HepG2 (cell line): ENCODE measurements around the gene NEURL4. TPM values are rescaled to one million over a fixed set of nuclear protein-coding genes. Genes with fewer than 3 reads are reported as not detected.
A peak's percentile ranks its signal among the peaks of the same experiment; 100 is the strongest.

Experiments used
- AHR ChIP-seq: IDR thresholded peaks from 2 replicates; pipeline ENCODE4 v1.6.1; 2018; ENCODE audit warnings: missing genetic modification reagents, missing compliant biosample characterization
- CBX1 ChIP-seq: IDR thresholded peaks from one replicate; pipeline ENCODE4 v1.6.1; 2016; ENCODE audit warnings: antibody characterized with exemption, low read depth
- ELF1 ChIP-seq: sonication (generic); formaldehyde crosslinking; IDR thresholded peaks from 2 replicates; pipeline ENCODE4 v1.4.0; 2020; ENCODE audit warnings: missing genetic modification reagents
- FOXO1 ChIP-seq: sonication (generic); formaldehyde crosslinking; IDR thresholded peaks from 2 replicates; pipeline ENCODE4 v1.4.0; 2020; ENCODE audit warnings: missing genetic modification reagents
- HIVEP1 ChIP-seq: sonication (generic); formaldehyde crosslinking; IDR thresholded peaks from 2 replicates; pipeline ENCODE4 v1.4.0; 2020; ENCODE audit warnings: mild to moderate bottlenecking, missing genetic modification reagents
- HMG20B ChIP-seq: conservative IDR thresholded peaks from 2 replicates; pipeline ENCODE4 v1.6.1; 2016; ENCODE audit warnings: missing genetic modification reagents, missing compliant biosample characterization
- HOXA3 ChIP-seq: sonication (generic); formaldehyde crosslinking; IDR thresholded peaks from 2 replicates; pipeline ENCODE4 v1.5.0; 2020; ENCODE audit warnings: missing genetic modification reagents
- PAF1 ChIP-seq: IDR thresholded peaks from 2 replicates; pipeline ENCODE4 v1.6.1; 2016; ENCODE audit warnings: missing genetic modification reagents, missing compliant biosample characterization
- PRPF4 ChIP-seq: fragments of 200-400 bp; formaldehyde crosslinking; IDR thresholded peaks from 2 replicates; pipeline ENCODE4 v1.6.1; 2016; ENCODE audit warnings: low read length, low read depth; ENCODE audit not compliant: poor library complexity, severe bottlenecking
- SALL1 ChIP-seq: sonication (generic); formaldehyde crosslinking; IDR thresholded peaks from 2 replicates; pipeline ENCODE4 v1.8.0; 2022; ENCODE audit warnings: mild to moderate bottlenecking, missing genetic modification reagents
- ZNF264 ChIP-seq: sonication (generic); formaldehyde crosslinking; IDR thresholded peaks from 2 replicates; pipeline ENCODE4 v1.4.0; 2020; ENCODE audit warnings: missing genetic modification reagents
- ZNF317 ChIP-seq: sonication (generic); formaldehyde crosslinking; IDR thresholded peaks from 2 replicates; pipeline ENCODE4 v1.5.0; 2020; ENCODE audit warnings: mild to moderate bottlenecking, missing genetic modification reagents
- ZNF589 ChIP-seq: sonication (generic); formaldehyde crosslinking; conservative IDR thresholded peaks from 2 replicates; pipeline ENCODE4 v1.8.0; 2022; ENCODE audit warnings: mild to moderate bottlenecking, moderate library complexity, missing genetic modification reagents
- polyA plus RNA-seq, 8 experiments: library from polyadenylated mRNA; depleted of rRNA in 3 of 8; stranded (reverse) in 7 of 8; unstranded in 1 of 8; fragments of >200 nt; fragmentation: Illumina TruSeq in 4 of 8; extraction: Trizol in 4 of 8; gene quantifications; 2 replicates each; pipeline versions ENCODE4 v1.2.1 to v1.2.3, GENCODE V29; 2011 to 2016; ENCODE audit warnings: low read depth in 4 of 8, missing spikeins in 1 of 8, mixed read lengths in 1 of 8; ENCODE audit not compliant: insufficient read depth in 1 of 8
- total RNA-seq, 5 experiments: library from RNA; depleted of rRNA; stranded (reverse); fragments of >200 nt; fragmentation: Illumina TruSeq; extraction: Trizol; gene quantifications; 2 replicates each; pipeline ENCODE4 v1.2.3, GENCODE V29; 2016; ENCODE audit warnings: low read depth in 1 of 5
- TF ChIP-seq, protein P1 (sequence below): IDR thresholded peaks from 2 replicates; pipeline ENCODE4 v1.4.0; 2020; ENCODE audit warnings: mild to moderate bottlenecking, missing genetic modification reagents
- TF ChIP-seq, protein P2 (sequence below): sonication (generic); formaldehyde crosslinking; IDR thresholded peaks from 2 replicates; pipeline ENCODE4 v1.4.0; 2020; ENCODE audit warnings: missing genetic modification reagents
- TF ChIP-seq, protein P3 (sequence below): sonication (generic); formaldehyde crosslinking; IDR thresholded peaks from 2 replicates; pipeline ENCODE4 v1.5.1; 2020; ENCODE audit warnings: missing genetic modification reagents, mild to moderate bottlenecking, borderline replicate concordance
- TF ChIP-seq, protein P4 (sequence below): fragments of 450-650 bp; IDR thresholded peaks from 2 replicates; pipeline ENCODE4 v1.6.1; 2016
- TF ChIP-seq, protein P5 (sequence below): sonication (generic); formaldehyde crosslinking; IDR thresholded peaks from 2 replicates; pipeline ENCODE4 v1.4.0; 2020; ENCODE audit warnings: missing genetic modification reagents, borderline replicate concordance

NEURL4 gene
- total and polyA plus RNA-seq, 2 of the 13 experiments (the other 11 are each of a cell fraction or from before 2014, with no cell fraction given): 14.8 to 15.7 TPM

DNA sequence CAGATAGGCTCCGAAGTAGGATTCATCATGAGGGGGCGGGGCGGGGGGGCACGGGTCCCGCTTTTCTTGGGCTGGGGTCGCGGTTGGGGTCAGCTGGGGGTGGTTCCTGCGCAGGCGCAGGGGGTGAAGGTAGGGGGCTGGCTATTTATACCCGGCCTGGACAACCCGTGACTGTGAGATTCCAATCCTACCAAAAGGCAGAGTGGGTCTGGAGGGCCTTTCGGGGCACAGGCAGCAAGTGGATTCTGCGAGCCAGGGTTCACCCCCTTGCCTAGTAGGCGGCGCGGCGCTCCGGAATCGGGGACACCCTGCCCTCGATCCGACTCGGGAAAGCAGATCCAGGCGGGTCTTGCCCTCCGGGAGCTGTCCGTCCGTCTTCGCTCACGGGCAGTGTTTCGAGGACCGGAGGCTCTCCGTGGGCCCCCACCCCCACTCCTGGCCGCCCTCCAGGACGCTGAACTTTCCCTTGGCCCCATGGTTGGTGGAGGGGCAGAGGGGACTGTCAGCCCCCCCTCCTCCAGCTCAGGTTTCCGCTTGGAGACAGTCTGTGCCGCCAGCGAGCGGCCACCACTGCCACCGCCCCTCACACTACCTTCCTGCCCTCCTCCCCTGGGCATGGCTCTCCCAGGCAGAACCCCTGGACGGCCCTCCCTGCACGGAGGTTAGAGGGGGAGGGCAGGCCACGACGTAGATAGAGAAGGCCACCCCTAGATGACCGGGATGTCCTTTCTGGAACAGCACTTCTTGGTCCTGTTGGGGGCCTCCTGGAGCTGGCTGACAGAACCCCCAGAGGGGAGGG lies 47.0 kb downstream of the NEURL4 start (continued):
- TF ChIP-seq HOXA3 (CRISPR knock-in tag) (0 out of 2 replicates have a peak, but pooled peaks have one; percentile 29), ZNF264 (CRISPR knock-in tag) (no peak), SALL1 (CRISPR knock-in tag) (no peak), ZNF317 (no peak), AHR (CRISPR knock-in tag) (no peak), PAF1 (CRISPR knock-in tag) (no peak), HIVEP1 (CRISPR knock-in tag) (peak; percentile 7; the same call in 1 of the 2 replicates), PRPF4 (no peak), FOXO1 (CRISPR knock-in tag) (no peak), ELF1 (no peak), ZNF589 (CRISPR knock-in tag) (no peak), CBX1 (no peak), HMG20B (no peak)
- TF ChIP-seq, protein P1, sequence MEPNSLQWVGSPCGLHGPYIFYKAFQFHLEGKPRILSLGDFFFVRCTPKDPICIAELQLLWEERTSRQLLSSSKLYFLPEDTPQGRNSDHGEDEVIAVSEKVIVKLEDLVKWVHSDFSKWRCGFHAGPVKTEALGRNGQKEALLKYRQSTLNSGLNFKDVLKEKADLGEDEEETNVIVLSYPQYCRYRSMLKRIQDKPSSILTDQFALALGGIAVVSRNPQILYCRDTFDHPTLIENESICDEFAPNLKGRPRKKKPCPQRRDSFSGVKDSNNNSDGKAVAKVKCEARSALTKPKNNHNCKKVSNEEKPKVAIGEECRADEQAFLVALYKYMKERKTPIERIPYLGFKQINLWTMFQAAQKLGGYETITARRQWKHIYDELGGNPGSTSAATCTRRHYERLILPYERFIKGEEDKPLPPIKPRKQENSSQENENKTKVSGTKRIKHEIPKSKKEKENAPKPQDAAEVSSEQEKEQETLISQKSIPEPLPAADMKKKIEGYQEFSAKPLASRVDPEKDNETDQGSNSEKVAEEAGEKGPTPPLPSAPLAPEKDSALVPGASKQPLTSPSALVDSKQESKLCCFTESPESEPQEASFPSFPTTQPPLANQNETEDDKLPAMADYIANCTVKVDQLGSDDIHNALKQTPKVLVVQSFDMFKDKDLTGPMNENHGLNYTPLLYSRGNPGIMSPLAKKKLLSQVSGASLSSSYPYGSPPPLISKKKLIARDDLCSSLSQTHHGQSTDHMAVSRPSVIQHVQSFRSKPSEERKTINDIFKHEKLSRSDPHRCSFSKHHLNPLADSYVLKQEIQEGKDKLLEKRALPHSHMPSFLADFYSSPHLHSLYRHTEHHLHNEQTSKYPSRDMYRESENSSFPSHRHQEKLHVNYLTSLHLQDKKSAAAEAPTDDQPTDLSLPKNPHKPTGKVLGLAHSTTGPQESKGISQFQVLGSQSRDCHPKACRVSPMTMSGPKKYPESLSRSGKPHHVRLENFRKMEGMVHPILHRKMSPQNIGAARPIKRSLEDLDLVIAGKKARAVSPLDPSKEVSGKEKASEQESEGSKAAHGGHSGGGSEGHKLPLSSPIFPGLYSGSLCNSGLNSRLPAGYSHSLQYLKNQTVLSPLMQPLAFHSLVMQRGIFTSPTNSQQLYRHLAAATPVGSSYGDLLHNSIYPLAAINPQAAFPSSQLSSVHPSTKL (CRISPR knock-in tag): 0 out of 2 replicates have a peak, but pooled peaks have one; percentile 28
- TF ChIP-seq, protein P2, sequence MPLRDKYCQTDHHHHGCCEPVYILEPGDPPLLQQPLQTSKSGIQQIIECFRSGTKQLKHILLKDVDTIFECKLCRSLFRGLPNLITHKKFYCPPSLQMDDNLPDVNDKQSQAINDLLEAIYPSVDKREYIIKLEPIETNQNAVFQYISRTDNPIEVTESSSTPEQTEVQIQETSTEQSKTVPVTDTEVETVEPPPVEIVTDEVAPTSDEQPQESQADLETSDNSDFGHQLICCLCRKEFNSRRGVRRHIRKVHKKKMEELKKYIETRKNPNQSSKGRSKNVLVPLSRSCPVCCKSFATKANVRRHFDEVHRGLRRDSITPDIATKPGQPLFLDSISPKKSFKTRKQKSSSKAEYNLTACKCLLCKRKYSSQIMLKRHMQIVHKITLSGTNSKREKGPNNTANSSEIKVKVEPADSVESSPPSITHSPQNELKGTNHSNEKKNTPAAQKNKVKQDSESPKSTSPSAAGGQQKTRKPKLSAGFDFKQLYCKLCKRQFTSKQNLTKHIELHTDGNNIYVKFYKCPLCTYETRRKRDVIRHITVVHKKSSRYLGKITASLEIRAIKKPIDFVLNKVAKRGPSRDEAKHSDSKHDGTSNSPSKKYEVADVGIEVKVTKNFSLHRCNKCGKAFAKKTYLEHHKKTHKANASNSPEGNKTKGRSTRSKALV (CRISPR knock-in tag): no peak
- TF ChIP-seq, protein P3, sequence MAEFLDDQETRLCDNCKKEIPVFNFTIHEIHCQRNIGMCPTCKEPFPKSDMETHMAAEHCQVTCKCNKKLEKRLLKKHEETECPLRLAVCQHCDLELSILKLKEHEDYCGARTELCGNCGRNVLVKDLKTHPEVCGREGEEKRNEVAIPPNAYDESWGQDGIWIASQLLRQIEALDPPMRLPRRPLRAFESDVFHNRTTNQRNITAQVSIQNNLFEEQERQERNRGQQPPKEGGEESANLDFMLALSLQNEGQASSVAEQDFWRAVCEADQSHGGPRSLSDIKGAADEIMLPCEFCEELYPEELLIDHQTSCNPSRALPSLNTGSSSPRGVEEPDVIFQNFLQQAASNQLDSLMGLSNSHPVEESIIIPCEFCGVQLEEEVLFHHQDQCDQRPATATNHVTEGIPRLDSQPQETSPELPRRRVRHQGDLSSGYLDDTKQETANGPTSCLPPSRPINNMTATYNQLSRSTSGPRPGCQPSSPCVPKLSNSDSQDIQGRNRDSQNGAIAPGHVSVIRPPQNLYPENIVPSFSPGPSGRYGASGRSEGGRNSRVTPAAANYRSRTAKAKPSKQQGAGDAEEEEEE (CRISPR knock-in tag): no peak
- TF ChIP-seq, protein P4, sequence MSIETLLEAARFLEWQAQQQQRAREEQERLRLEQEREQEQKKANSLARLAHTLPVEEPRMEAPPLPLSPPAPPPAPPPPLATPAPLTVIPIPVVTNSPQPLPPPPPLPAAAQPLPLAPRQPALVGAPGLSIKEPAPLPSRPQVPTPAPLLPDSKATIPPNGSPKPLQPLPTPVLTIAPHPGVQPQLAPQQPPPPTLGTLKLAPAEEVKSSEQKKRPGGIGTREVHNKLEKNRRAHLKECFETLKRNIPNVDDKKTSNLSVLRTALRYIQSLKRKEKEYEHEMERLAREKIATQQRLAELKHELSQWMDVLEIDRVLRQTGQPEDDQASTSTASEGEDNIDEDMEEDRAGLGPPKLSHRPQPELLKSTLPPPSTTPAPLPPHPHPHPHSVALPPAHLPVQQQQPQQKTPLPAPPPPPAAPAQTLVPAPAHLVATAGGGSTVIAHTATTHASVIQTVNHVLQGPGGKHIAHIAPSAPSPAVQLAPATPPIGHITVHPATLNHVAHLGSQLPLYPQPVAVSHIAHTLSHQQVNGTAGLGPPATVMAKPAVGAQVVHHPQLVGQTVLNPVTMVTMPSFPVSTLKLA: no peak
- TF ChIP-seq, protein P5, sequence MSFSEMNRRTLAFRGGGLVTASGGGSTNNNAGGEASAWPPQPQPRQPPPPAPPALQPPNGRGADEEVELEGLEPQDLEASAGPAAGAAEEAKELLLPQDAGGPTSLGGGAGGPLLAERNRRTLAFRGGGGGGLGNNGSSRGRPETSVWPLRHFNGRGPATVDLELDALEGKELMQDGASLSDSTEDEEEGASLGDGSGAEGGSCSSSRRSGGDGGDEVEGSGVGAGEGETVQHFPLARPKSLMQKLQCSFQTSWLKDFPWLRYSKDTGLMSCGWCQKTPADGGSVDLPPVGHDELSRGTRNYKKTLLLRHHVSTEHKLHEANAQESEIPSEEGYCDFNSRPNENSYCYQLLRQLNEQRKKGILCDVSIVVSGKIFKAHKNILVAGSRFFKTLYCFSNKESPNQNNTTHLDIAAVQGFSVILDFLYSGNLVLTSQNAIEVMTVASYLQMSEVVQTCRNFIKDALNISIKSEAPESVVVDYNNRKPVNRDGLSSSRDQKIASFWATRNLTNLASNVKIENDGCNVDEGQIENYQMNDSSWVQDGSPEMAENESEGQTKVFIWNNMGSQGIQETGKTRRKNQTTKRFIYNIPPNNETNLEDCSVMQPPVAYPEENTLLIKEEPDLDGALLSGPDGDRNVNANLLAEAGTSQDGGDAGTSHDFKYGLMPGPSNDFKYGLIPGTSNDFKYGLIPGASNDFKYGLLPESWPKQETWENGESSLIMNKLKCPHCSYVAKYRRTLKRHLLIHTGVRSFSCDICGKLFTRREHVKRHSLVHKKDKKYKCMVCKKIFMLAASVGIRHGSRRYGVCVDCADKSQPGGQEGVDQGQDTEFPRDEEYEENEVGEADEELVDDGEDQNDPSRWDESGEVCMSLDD (CRISPR knock-in tag): no peak
